ENCODE data around the gene DNAJA2.

- TF ChIP-seq EZH2 (IDR thresholded peaks at IDR 0.05; ENCODE audit: low read length) = no peak
- no peak for TF ChIP-seq CTCF (optimal IDR thresholded peaks at IDR 0.05 in 1 of 3, IDR thresholded peaks at IDR 0.05 in 1 of 3, conservative IDR thresholded peaks at IDR 0.05 in 1 of 3; ENCODE audit: extremely low read depth in 1 of 3, insufficient read depth in 2 of 3, low read length in 3 of 3)
These were observed 18.9 kb downstream of the DNAJA2 start for GRCh38 chr16:46954562-46954961.
